NCI-H460 (cell line): ENCODE data around the gene HOXD11. TPM values are rescaled to one million over a fixed set of nuclear protein-coding genes. Genes with fewer than 3 reads are reported as not detected.

Experiments
- DNase-seq: peaks from one replicate; pipeline ENCODE4 v3.0.0-alpha.2; 2016; ENCODE audit warnings: low read depth; ENCODE audit errors: extremely low read depth
- total RNA-seq: library from RNA; depleted of rRNA; stranded (reverse); fragments of >200 nt; shearing (Covaris generic); gene quantifications from 2 replicates; pipeline ENCODE4 v1.2.3, GENCODE V29; 2014

Gene HOXD11
- total RNA-seq, 1 experiment from 2014 or later: not detected

DNA sequence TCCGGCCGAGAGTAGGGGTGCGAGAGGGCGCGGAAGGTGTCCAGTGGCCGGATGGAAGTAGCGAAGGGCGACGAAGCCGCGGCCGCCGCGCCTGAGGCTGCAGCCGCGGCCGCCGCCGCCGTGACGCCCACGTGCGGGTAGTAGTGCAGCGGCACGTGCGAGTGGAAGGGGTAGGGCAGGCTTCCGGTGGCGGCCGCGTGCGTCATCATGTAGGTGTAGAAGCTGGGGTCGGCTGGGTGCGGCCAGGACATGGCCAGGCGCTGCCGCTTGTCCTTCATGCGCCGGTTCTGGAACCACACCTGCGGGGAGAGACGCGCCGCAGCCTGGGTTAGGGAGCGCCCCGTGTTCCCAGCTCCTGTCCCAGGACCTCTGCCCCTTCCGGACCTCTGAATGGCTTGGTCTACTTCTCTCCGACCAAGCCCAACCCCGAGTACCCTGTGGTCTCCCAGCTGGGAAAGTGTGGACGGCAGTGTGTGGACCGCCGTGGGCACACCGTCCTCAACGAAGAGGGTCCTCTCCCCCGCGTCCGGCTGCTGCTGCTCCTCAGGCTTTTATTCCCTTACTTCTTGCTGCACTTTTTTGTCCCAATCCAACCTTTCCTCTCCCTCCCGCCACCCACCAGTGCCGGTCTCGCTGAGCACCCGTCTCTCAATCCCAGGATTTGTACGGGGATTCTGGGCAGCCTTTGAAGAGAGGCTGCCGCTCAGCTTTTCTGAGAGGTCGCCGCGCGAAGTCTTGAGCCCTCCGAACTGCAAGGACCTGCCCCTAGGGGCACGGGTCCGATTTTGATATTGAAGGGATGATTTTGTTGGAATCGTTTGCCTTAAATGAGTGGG, 26.3 kb upstream of the HOXD11 start:
- DNase-seq: peak; percentile 8

DNA sequence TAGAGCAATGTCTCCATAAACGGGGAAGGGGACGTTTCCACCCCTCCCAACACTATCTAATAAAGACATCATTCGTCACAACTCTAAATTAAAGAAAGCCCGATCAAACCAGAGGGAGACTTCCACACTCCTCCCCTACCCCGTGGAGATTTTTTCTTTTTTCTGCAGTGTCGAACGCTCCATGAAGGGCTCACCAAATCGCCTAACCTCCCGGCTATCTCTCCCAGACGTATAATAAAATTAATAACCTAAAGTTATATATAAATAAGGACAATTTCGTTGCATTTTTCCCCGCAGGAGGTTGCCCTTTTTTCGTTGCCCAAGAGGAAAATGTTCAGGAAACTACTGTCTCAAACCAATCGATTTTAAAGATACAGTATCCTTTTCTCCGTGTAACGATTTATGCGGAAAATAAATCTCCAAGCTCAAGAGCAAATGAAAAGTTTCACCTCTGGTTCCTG, 25.7 kb upstream of the HOXD11 start:
- DNase-seq: no peak

DNA sequence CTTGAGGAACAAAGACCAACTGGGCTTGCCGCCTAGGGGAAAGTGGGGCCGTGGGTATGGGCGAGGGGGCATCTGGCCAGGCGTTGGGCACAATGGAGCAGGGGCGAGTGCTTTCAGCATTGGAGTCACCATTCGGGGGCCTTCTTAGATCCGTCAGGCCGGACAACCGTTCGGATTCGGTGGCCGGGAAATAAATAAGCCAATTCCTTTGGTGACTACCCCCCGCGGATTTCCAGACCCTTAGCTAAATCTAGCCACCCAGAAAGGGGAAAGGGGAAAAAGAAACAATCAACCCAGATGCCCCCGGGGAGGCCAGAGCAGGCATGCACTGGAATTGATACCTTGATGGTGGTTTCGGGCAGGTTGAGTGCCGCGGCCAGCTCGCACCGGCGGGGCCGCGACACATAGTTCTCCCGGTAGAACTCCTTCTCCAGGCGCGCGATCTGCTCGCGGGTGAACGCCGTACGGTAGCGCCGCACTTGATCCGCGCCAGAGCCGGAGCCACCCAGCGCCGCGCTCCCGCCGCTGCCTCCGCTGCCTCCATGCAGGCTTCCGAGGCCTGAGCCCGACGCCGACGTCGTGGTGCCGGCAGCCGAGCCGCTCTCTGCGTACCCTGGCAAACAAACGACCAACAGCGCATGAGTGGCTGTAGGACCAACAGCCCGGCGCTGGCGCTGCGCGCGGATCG, 25.1 kb upstream of the HOXD11 start:
- DNase-seq: no peak

DNA sequence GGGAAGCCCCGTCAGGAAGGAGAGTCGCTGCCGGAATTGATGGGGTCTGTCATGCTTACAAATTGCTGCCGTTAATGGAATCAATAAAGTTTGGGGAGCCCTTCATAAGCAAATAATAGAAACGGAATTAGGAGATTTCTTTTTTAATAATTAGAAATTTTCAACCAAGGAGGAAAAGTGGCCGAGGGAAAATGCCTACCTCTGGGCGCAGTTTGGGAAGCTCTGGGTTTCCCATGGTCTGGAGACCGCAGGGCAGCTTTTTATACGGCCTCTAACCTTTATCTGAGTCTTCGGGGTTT, 24.6 kb upstream of the HOXD11 start:
- DNase-seq: no peak

- no peak for DNase-seq
Observed at GRCh38 chr2:176082824-176083751, 24.0 kb upstream of the HOXD11 start.

GRCh38 chr2:176083796-176084261, 23.3 kb upstream of the HOXD11 start, which contains the start of gene EVX2:
Gene EVX2 (minus strand): TSS chr2:176083962. CDS start chr2:176083776, 186 bp downstream.
- DNase-seq: no peak

DNA sequence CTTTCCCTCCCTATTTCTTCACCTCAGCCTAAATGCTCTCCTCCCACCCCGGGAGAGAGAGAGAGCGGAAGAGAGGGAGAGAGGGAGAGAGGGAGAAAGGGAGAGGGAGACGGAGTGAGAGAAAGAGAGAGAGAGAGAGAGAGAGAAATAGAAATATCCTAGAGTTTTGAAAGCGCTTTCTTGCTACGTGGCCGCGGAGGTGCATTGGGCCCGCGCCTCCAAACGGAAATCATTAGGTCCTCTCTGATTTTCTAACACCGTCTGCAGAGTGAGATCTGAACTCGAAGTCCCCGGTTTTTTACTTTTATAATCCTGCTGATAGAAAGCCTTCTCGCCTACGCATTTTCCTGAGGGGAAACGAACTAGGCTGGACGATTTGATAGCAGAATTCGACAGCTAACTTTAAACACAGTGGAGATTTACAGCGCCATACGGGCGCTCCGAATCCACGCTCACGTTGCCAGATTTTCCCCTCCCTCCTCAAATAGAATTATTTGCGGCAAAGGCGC, 22.4 kb upstream of the HOXD11 start:
- DNase-seq: no peak

DNA sequence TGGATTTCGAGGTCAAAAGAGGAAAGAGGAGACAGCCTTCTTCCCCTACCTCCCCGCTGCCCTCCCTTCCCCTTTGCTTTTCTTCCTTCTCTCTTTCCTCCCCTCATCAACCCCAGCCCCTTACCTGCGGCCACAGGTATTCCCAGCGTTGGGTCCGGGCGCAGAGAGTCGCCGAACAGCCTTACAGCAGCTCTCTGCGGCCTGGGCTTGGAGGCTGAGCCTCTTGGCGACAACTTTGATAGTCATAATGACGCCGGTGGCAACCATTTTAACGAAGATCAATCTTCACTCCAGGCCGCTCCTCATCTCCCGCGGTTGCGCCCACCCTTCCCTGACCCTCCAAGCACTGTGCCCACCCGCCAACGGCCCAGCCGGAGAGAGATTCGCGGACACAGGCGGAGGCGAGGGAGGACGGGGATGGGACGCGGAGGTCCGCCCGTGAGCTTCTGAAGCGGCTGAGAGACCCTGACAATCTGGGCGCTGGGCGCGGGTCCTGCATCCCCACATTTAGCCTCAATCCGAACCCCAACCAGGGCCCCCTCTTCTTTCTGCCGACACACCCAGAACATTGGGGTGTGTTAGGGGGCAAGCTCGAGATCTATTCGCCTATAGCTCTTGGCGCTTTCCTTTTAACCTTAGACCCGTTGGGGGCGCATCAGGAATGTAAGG, 21.8 kb upstream of the HOXD11 start:
- DNase-seq: no peak

- DNase-seq: peak; percentile 45
Observed at GRCh38 chr2:176085861-176086771, 21.0 kb upstream of the HOXD11 start.

DNA sequence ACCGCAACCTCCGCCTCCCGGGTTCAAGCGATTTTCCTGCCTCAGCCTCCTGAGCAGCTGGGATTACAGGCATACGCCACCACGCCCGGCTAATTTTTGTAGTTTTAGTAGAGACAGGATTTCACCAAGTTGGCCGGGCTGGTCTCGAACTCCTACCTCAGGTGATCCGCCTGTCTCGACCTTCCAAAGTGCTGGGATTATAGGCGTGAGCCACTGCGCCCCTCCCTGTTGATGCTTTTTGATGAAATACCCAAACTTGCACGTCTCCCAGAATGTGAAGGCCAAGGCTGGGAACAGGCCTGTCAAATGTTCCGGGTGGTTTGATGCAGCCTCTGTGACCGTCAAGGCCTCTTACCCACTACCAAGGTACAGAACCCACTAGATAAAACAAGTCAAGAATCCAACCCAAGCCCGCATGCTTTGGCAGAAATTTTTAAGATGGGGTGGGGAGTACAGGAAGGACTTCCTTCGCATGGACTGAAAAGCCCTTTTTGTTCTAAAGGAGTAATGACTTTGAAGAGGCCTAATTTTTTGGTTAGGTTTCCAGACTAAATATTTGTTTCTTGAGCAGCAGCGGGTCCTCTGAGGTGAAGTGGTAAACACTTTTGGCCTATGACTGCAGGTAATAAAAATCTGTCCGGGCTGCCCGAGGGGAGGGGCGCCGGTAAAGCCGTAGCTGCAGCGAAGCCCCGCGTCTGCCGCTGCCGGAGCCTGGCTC, 19.6 kb upstream of the HOXD11 start:
- DNase-seq: no peak

DNA sequence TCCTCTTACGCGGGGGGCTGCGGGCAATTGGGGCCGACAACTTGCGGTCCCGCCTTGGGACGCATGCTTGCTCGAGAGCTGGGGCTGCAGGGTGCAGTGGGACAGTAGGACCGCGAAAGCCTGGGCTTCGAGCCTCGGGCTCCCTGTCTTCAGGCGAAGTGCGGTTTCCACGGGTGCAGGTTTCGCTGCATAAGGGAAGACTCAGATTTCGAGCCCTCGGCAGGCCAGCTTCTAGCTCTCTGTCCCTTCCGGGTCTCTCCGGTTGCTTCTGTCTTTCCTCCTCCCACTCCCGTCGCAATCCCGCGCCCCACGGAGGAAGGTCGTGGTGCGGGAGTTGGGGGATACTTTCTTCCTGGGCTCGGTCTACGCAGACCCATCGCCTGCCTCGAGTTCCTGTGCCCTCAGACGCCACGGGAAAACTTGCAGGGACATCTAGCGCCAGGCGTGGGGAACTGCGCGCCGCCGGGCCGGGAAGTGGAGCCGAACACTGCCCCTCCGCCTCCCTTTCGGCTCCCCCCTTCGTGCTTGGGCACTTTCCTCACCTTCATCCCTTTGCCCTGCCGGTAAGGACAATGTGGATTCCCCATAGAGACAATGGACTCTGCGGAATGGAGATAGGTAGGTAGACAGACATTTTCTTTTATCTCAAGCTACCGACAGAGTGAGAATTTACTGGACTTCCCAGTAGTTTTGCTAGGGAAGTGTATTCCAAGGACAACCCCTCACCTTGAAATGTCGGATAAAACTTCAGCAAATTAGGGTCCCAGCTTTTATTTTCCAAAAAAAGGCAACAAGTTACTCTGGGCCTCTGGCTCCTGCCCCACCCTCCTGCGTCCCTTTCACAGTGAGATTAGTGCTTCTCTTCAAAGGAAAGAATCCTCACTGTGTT, 18.8 kb upstream of the HOXD11 start:
- DNase-seq: peak; percentile 68

GRCh38 chr2:176088937-176089842, 17.9 kb upstream of the HOXD11 start:
- DNase-seq: no peak

DNA sequence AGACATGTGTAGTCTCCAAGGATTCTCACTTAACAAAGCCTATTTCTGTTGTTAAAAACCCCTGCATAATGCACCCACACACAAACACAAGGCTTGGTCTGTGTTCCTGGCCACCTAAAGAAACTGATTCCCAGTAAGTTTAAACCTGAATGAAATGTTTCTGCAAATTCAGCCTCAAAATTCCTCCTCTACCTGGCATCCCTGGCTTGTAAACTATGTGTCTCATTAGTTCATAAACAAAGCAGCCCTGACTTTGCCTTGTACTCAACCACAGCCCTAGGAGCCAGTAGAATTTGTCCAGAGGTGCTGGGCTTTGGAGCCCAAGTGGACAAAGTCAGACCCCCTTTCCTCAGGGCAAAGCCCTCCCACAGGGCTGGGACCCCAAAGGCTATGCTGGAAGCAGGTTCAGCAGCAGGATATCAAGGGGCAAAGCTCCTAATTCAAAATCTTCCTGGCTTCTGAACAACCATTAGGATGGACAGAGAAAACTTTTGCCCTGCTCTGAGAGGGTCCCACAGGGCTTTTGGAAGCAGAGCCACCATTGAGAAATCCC, 17.2 kb upstream of the HOXD11 start:
- DNase-seq: no peak

GRCh38 chr2:176090862-176091261, 16.2 kb upstream of the HOXD11 start:
- no peak for DNase-seq

DNA sequence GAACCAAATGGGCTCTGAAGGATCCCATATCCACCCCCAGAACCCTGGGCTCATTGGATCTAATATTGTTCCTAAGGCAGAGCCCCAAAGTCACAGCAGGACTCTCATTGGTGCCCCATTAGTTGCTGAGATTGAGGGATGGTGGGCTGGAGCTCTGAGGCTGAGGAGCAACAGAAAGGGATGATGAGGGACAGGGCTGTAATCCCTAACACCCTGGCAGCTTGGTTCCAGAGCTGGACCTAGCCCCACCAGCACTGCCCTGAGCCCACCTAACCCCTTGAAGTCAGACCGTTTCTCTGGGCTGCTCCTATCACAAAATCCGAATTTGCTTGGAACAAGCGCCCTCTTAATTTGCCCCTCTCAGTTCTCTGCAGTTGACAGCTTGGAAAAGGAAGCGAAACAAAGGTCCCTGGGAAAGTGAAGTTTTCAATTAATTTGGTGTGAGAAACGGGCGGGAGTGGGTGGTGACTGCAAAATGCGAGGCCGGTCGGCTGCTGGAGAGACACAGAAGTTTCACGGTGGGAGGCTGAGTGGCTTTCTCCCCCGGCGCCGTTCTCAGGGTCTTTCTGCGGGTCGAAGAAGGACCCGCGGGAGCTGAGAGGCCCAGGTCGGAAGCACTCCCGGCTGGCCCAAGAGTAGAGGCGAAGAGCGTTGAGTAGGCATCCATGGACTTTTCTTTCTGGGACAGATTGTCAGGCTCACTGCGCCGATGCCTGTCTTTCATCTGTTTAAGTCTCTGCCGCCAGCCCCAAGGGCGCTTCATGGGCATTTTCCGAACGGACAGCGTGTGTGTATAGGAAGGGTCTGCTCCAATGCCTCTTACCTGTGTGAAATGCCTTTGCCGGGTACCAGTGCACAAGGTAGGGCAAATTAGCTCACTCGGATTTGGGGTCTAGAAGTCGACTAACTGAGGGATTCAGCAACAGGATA, 15.5 kb upstream of the HOXD11 start:
- no peak for DNase-seq
